GM19023 (cell line): Measurements from ENCODE around the gene DMRTC2.

ENCODE experiments used
- ATAC-seq: cut with Tn5 transposase; IDR thresholded peaks from one replicate; pipeline ENCODE4 v1.9.1; 2021; ENCODE audit warnings: mild to moderate bottlenecking, moderate library complexity; ENCODE audit not compliant: unreplicated experiment

The DMRTC2 gene

GRCh38 chr19:41845001-41845050, at the start of gene DMRTC2:
DMRTC2 (plus strand) TSS chr19:41845042; CDS start chr19:41847429, 2,387 bp downstream.
- no peak for ATAC-seq

- no peak for ATAC-seq
Observed at GRCh38 chr19:41796362-41796761, 48.5 kb upstream of the DMRTC2 start, which contains the start of gene CEACAM3. CEACAM3 (plus strand) TSS chr19:41796587; CDS start chr19:41796678, 91 bp downstream.

GRCh38 chr19:41796901-41797300, 47.9 kb upstream of the DMRTC2 start:
- ATAC-seq = no peak

- ATAC-seq = no peak
Observed at GRCh38 chr19:41799444-41800000, 45.3 kb upstream of the DMRTC2 start.

- no peak for ATAC-seq
Observed at GRCh38 chr19:41801031-41801430, 43.8 kb upstream of the DMRTC2 start.

GRCh38 chr19:41801792-41802211, 43.0 kb upstream of the DMRTC2 start:
- no peak for ATAC-seq

GRCh38 chr19:41802770-41803169, 42.1 kb upstream of the DMRTC2 start:
- no peak for ATAC-seq

- no peak for ATAC-seq
Observed at GRCh38 chr19:41804336-41804735, 40.5 kb upstream of the DMRTC2 start.

- ATAC-seq = no peak
Observed at GRCh38 chr19:41807176-41807575, 37.7 kb upstream of the DMRTC2 start.

- no peak for ATAC-seq
Observed at GRCh38 chr19:41808663-41809566, 35.9 kb upstream of the DMRTC2 start.

GRCh38 chr19:41810301-41810700, 34.5 kb upstream of the DMRTC2 start:
- no peak for ATAC-seq

- no peak for ATAC-seq
Observed at GRCh38 chr19:41811036-41811435, 33.8 kb upstream of the DMRTC2 start.

GRCh38 chr19:41811981-41812380, 32.9 kb upstream of the DMRTC2 start:
- ATAC-seq = no peak

- ATAC-seq = no peak
Observed at GRCh38 chr19:41813911-41814310, 30.9 kb upstream of the DMRTC2 start.

GRCh38 chr19:41815301-41815700, 29.5 kb upstream of the DMRTC2 start:
- ATAC-seq = no peak

GRCh38 chr19:41816761-41817160, 28.1 kb upstream of the DMRTC2 start:
- no peak for ATAC-seq

- ATAC-seq = no peak
Observed at GRCh38 chr19:41821003-41821735, 23.7 kb upstream of the DMRTC2 start.

- ATAC-seq = no peak
Observed at GRCh38 chr19:41837981-41838708, 6.7 kb upstream of the DMRTC2 start.

GRCh38 chr19:41839211-41839610, 5.6 kb upstream of the DMRTC2 start:
- no peak for ATAC-seq

- ATAC-seq = no peak
Observed at GRCh38 chr19:41843371-41843770, 1.5 kb upstream of the DMRTC2 start.

- no peak for ATAC-seq
Observed at GRCh38 chr19:41844601-41845000, 241 bp upstream of the DMRTC2 start, which contains the start of gene LYPD4. LYPD4 (minus strand) TSS chr19:41844683; CDS start chr19:41839285, 5,398 bp downstream.
